GM18498 (cell line): Measurements from ENCODE around the gene WASF3.

ENCODE experiments used
- ATAC-seq: cut with Tn5 transposase; IDR thresholded peaks from one replicate; pipeline ENCODE4 v1.9.1; 2021; ENCODE audit warnings: mild to moderate bottlenecking, moderate library complexity; ENCODE audit not compliant: unreplicated experiment

The WASF3 gene

DNA sequence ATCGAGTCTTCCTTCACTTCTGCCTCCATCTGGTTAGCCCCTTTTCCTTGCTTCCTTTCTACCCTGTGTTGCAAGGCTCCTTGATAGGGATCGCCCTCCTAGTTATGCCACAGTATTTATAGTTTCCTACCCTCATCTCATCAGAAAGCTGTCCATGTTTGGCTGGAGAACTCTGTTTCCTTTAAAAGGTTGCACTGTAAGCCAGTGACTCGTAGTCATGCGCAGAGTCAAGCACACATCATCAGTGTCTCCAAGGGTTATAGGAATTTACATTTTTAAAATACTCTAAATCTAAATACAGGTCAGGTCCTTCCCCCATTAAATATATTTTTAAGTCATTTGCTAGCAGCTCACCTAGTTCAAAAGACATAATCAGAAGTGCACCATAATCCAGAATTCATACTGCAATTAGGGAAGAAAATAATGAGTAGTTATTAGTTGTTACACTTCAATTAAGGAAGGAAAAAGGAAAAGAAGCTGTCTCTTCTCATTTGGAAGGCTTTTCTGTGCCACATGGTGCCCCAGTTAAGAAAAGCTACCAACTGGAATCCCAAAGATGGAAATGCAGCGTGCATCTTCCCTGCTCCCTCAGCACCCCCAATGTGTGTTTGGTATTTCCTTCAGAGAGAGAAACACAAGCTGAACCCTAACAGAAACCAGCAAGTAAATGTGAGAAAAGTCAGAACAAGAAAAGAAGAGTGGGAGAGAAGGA is 122.1 kb downstream of the WASF3 start:
- ATAC-seq, result no peak

GRCh38 chr13:26680123-26680450 is 122.6 kb downstream of the WASF3 start:
- ATAC-seq, result no peak

- no peak for ATAC-seq
Observed at GRCh38 chr13:26680572-26680971, 123.1 kb downstream of the WASF3 start.

- no peak for ATAC-seq
Observed at GRCh38 chr13:26681036-26681435, 123.6 kb downstream of the WASF3 start.

- no peak for ATAC-seq
Observed at GRCh38 chr13:26682606-26683005, 125.1 kb downstream of the WASF3 start.

DNA sequence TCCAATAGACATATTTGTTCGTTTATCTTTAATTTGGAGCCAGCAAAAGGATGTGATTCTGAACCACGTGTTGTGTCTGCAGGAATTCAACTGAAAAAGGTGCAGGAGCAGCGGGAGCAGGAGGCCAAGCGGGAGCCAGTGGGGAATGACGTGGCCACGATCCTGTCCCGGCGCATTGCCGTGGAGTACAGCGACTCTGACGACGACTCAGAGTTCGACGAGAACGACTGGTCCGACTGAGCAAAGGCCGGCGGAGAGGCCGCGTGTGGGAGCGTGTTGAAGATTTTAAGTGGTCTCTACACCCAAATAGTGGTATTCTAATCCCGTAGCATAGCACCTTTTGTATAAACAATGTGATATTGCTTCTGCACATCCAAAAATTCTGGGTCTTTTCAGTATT is 128.1 kb downstream of the WASF3 start:
- no peak for ATAC-seq

DNA sequence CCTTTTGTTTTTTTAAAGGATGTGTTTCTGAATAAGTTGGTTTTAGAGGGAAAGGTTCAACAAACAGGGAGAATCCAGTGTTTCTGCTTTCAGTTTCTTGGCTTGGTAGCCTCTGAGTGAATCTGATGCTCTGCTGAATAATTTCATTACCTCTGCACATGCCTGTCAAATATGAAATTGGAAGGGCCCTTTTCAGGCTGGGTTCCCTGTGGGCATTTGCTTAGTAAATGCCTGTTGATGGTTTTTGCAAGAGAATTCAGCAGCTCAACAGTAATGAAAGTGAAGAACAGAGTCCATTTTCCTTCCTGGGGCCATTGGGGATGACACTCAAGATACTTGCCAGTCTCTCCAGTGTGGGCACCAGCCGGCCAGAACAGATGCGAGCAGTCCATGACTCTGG is 128.8 kb downstream of the WASF3 start:
- ATAC-seq, result no peak

GRCh38 chr13:26688286-26688685 is 130.8 kb downstream of the WASF3 start:
- ATAC-seq, result no peak

- no peak for ATAC-seq
Observed at GRCh38 chr13:26688980-26689379, 131.5 kb downstream of the WASF3 start.

DNA sequence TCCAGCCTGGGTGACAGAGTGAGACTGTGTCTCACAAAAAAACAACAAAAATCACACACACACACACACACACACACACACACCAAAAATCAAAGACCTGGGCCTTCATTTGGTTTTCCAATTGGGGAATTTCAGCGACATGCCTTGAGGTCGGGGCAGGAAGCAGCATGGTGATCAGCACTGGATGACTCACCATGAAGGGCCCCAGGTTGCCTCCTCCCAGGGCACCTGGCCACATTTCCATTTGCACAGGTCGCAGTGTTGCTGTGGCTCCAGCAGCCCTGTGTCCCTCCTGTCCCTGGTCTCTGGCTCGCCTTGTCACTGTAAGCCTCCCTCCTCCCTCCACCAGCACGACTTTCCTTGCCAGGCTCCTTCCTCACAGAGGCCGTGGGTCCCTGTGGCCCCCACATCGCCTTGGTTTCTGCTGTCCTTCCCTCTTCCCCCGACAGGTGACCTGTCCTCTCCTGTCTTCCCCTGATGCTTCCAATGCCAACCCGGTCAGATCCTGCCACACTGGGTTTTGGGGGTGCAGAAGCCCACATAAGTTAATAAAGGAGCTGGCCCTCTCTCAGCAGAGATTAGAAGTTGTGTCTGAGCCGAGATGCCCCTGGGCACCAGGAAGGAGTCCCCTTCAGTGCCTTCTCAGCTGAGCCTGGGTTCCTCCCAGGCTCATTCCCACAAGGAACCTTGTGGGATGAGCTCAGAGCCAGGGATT is 136.4 kb downstream of the WASF3 start:
- ATAC-seq, result no peak

DNA sequence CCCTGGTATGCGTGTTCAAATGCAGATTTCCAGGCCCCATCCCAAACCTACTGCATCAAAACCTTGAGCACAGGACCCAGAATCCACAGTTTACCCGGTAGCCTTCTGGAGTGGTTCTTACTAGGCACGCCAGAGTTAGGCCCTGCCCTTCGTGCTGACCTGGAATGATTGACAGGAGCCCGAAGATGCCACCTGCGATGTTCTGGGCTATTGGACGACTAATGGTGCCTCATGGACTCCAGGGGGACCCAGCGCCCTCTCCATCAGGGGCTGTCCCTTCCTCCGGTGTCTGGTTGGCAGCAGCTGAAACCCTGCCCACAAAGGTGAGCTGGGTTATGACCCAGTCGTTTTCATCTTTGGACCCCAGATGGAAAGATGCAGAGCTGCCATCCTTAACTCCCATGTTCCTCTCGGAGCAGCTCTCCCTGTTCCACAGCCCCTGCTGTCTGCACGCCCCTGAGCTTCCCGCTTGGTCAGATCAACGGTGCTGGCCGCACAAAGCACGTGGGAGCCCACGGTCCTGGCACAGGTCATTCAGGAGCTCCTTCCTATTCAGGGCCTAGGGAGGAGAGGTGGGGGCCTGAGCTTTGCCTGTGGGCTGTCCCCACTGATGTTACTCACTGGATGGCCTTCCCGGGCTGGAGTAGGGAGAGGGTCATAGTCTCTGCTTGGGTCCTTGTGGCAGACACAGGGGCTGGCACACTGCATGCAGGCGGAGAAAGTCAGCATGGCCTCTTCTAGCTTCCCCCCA is 137.3 kb downstream of the WASF3 start:
- no peak for ATAC-seq

DNA sequence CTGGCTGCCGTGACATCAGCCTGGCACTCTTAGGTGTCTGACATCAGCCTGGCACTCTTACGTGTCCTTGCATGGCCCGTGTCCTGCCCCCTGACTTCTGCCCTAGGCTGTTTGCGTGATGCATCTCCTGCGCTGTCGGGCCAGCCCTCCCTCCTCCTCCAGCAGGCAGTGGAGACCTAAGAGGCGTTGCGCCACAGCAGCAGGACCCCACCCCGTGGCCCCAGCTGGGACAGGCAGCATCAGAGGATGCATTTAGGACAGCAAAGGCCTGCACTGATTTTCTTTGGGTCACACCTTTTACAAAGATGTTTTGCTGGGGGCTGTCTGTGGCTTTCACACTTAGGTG is 137.8 kb downstream of the WASF3 start:
- ATAC-seq, result no peak

DNA sequence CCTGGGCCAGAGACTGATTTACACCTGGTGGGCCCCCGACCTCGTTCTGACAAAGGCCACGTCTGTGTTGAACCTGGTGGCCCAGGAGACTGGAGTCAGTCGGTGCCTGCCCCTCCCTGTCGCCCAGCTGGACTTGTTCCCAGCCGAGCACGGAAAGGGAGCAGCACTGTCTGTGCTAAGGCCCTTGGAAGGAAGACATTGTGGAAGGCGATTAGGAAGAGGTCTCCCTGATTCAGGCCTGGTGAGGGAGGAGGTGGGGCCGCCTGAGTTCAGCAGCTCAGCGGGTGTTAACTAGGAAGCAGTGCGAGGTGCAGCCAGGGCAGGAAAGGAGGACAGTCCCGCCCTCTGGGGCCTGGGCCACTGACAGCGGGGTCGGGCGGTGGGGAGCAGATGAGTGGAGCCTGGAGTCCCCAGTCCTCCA is 138.4 kb downstream of the WASF3 start:
- ATAC-seq, result no peak

DNA sequence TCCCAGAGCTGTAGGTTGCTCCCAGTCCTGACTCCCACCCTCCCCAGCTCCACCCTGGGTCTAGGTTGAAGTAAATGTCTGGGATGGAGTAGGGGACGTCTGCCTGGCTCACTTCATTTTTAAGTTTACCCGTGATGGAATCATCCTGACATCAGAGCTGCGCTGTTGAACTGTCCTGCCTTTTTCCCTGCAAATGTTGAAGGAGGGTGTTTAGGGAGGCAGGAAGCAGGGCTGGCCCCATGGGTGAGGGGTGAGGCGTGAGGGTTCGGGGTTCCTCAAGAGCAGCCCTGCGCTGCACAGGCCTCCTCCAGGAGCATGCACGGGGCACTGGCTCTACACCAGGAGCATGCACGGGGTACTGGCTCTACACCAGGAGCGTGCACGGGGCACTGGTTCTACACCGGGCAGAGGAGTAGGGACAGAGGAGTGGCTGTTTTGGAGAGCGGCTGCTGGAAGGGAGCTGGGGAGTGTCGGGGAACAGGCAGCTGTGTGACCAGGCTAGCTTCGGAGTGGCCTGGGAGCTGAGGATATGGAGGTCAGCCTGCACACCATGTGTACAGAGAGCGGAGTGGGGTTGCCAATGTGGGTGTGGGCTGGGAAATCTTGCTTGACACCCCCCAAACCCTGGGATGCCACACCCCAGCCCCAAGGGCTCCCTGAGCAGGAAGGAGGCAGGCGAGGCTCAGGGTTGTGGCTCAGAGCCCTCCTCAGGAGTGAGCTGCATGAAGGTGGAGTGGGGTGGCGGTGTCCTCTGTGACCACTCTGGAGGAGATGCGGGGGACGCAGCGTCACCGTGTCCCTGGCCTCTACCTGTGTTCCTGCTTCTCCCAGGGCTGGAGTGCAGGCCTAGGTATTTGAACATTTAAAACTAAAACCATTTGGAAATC is 139.8 kb downstream of the WASF3 start:
- no peak for ATAC-seq

DNA sequence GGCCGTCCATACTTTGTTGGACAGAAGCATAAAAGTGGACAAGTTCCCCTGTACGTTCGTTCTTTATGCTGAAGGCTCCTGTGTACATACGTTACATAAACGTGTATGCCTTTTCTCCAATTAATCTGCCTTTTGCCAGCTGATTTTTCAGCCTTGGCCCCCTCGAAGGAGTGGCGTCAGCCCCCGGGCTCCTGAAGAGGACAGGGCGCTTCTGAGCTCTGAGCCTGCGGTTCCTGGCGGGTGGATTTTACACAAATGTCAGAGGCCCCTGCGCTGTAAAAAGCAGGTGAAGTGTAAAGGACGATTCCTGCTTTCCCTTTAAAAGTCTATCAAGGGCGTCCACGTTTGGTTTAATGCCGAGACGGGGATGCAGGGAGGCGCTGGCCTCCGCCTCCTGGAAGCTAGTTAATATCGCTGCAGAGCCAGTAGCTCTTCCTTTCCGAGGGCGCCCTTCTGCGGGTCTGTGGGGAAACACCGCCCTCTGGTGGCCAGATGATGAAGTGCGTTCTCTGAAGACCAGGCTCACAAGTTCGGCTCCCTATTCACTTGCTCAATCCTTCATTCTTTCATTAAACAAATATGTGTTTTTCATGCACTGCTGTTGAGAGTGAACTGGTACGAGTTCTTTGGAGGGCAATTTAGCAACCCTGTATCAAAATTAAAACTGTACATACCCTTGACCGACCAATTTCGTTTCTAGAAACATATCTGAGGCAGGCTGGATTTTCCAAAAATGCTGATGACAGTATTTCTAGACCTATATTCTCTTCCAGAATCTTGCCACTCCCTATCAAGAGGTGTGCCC is 141.1 kb downstream of the WASF3 start:
- no peak for ATAC-seq

- no peak for ATAC-seq
Observed at GRCh38 chr13:26699197-26699490, 141.7 kb downstream of the WASF3 start.

DNA sequence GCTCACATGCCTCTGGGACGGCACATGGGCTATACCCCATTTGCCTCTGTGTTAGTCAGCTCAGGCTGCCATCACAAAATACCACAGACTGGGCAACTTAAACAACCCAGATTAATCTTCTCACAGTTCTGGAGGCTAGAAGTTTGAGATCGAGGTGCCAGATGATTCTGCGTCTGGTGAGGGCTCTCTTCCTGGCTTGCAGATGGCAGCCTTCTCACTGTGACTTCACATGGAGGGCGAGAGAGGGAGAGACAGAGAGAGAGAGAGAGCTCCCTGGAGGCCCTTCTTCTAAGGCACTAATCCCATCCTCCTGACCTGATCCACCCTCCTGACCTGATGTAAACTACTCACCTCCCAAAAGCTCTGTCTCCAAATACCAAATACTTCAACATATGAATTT is 148.1 kb downstream of the WASF3 start:
- no peak for ATAC-seq

- no peak for ATAC-seq
Observed at GRCh38 chr13:26706381-26706780, 148.9 kb downstream of the WASF3 start.

DNA sequence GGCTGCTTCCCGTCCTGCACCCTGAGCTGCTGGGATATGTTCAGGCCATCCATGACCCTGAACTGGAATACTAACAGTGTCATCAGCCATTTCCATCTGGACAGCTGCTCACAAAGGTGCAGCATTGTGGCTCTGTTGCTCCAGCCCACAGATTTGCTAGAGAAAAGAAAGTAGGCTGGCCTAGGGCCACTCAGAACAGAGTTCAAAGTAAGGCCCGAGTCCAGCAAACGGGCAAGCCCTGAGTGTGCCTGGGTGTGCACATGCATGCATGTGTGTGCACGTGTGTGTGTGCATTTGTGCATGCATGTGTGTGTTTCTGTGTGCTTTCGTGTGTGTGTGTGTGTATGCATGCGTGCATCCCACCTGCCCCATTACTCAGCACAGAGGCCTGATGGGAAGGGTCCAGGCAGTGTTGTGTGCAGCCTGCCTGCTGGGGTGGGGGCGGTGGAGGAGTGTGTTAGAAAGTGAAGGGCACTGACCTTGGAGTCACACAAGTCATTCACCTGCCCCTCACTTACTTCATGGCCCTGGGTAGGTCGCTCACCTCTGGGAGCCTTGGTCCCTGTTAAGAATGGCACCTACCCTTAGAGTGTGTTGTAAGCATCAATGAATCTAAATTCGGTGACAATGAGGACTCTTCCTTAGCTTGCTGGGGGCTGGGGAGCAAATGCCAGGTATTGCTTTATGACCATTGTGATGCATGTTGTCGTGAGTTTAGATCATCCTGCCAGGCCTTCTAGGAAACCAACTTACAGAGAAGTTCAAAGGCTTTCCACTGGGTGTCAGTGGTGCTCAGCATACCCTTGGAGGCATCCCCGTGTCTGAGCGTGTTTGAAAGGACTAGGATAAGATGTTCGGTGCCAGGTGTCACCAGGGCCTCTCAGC is 149.9 kb downstream of the WASF3 start:
- peak; percentile 74 for ATAC-seq

- no peak for ATAC-seq
Observed at GRCh38 chr13:26708007-26708297, 150.5 kb downstream of the WASF3 start.
